IMR-90 (cell line): ENCODE results near the gene GTPBP8. TPM values are rescaled to one million over a fixed set of nuclear protein-coding genes. Genes with fewer than 3 reads are reported as not detected.
A peak's percentile ranks its signal among the peaks of the same experiment; 100 is the strongest.

ENCODE experiments used
- ATAC-seq: fragments of 200-7000 bp; cut with Tn5 transposase; 2 replicates; pipeline ENCODE4 v1.9.1; 2020; ENCODE audit warnings: low read depth, mild to moderate bottlenecking, moderate library complexity
- BruUV-seq: library from RNA; stranded (reverse); fragments of 400-500 nt; replicated peaks from 2 replicates; lab custom pipeline; 2021; lab: Mats Ljungman, UMichigan
- CTCF ChIA-PET: fragments of 300-600 bp; formaldehyde crosslinking; extraction: SDS; loops from one replicate; lab custom pipeline; 2021; ENCODE audit warnings: antibody characterized with exemption; lab: Yijun Ruan, JAX
- POLR2A ChIA-PET: fragments of 300-600 bp; sonication (Branson Sonifier 250); formaldehyde crosslinking; loops from one replicate; lab custom pipeline; 2022; ENCODE audit warnings: antibody characterized with exemption; ENCODE audit not compliant: unreplicated experiment; lab: Charles Lee
- DNase-seq: peaks from one replicate; pipeline ENCODE4 v3.0.0; 2013
- H2AFZ ChIP-seq: replicated peaks from 2 replicates; pipeline ENCODE3; 2013; ENCODE audit warnings: low read length, mild to moderate bottlenecking; ENCODE audit not compliant: poor library complexity
- H2AK5ac ChIP-seq: 2 replicates; pipeline ENCODE4 v1.6.1; 2013; ENCODE audit warnings: low read depth, low read length, inconsistent platforms
- H2AK9ac ChIP-seq: replicated peaks from 2 replicates; pipeline ENCODE3; 2013; ENCODE audit warnings: mild to moderate bottlenecking, low read depth, low read length, moderate library complexity; ENCODE audit not compliant: poor library complexity
- H2BK120ac ChIP-seq: 2 replicates; pipeline ENCODE4 v1.6.1; 2013; ENCODE audit warnings: low read depth, low read length, inconsistent platforms
- H2BK15ac ChIP-seq: 3 replicates; pipeline ENCODE4 v1.6.1; 2013; ENCODE audit warnings: low read depth, low read length, inconsistent platforms
- H2BK20ac ChIP-seq: 2 replicates; pipeline ENCODE4 v1.6.1; 2013; ENCODE audit warnings: low read depth, mild to moderate bottlenecking, inconsistent platforms, low read length, moderate library complexity
- H2BK5ac ChIP-seq: 2 replicates; pipeline ENCODE4 v1.6.1; 2013; ENCODE audit warnings: mild to moderate bottlenecking, low read depth, low read length, inconsistent platforms; ENCODE audit not compliant: poor library complexity, severe bottlenecking
- H3K14ac ChIP-seq: replicated peaks from 2 replicates; pipeline ENCODE4 v1.6.1; 2013; ENCODE audit warnings: low read depth, low read length, inconsistent platforms
- H3K18ac ChIP-seq: 2 replicates; pipeline ENCODE4 v1.6.1; 2013; ENCODE audit warnings: low read depth, low read length, control low read depth
- H3K23ac ChIP-seq: 2 replicates; pipeline ENCODE4 v1.6.1; 2013; ENCODE audit warnings: low read depth, low read length, inconsistent platforms
- H3K27ac ChIP-seq: 2 replicates; pipeline ENCODE4 v1.5.1; 2013; ENCODE audit warnings: mild to moderate bottlenecking, control low read depth, low read length; ENCODE audit not compliant: insufficient read depth
- H3K27me3 ChIP-seq: 2 replicates; pipeline ENCODE4 v1.6.1; 2013; ENCODE audit warnings: low read length; ENCODE audit not compliant: control insufficient read depth, insufficient read depth
- H3K36me3 ChIP-seq: 2 replicates; pipeline ENCODE4 v1.6.1; 2013; ENCODE audit warnings: low read length, mixed read lengths; ENCODE audit not compliant: control insufficient read depth, insufficient read depth
- H3K4ac ChIP-seq: 2 replicates; pipeline ENCODE4 v1.6.1; 2013; ENCODE audit warnings: low read depth, low read length, inconsistent platforms
- H3K4me1 ChIP-seq: 2 replicates; pipeline ENCODE4 v1.6.1; 2013; ENCODE audit warnings: low read length, mixed read lengths; ENCODE audit not compliant: control insufficient read depth, insufficient read depth
- H3K4me2 ChIP-seq: 2 replicates; pipeline ENCODE4 v1.6.1; 2013; ENCODE audit warnings: low read depth, mild to moderate bottlenecking, control low read depth, low read length, moderate library complexity
- H3K4me3 ChIP-seq: 2 replicates; pipeline ENCODE4 v1.5.1; 2013; ENCODE audit warnings: low read depth, mild to moderate bottlenecking, control low read depth, low read length, moderate library complexity; ENCODE audit not compliant: insufficient read depth
- H3K56ac ChIP-seq: 2 replicates; pipeline ENCODE4 v1.6.1; 2013; ENCODE audit warnings: low read length, inconsistent platforms; ENCODE audit not compliant: insufficient read depth; ENCODE audit errors: extremely low read depth
- H3K79me1 ChIP-seq, 2 experiments: 2 replicates each; pipeline ENCODE4 v1.6.1; 2013; ENCODE audit warnings: low read length in 2 of 2, inconsistent platforms in 1 of 2, low read depth in 1 of 2
- H3K9ac ChIP-seq: 2 replicates; pipeline ENCODE4 v1.6.1; 2013; ENCODE audit warnings: low read depth, low read length, control low read depth
- H3K9me1 ChIP-seq: 2 replicates; pipeline ENCODE4 v1.6.1; 2013; ENCODE audit warnings: low read length, inconsistent platforms; ENCODE audit not compliant: insufficient read depth
- H3K9me3 ChIP-seq: 2 replicates; pipeline ENCODE4 v1.6.1; 2013; ENCODE audit warnings: low read length; ENCODE audit not compliant: control insufficient read depth, insufficient read depth
- H4K20me1 ChIP-seq: 2 replicates; pipeline ENCODE4 v1.6.1; 2013; ENCODE audit warnings: low read length, inconsistent platforms; ENCODE audit not compliant: insufficient read depth
- H4K5ac ChIP-seq: 2 replicates; pipeline ENCODE4 v1.6.1; 2013; ENCODE audit warnings: mild to moderate bottlenecking, low read depth, low read length, control low read depth
- H4K8ac ChIP-seq, 2 experiments: 2 replicates each; pipeline ENCODE4 v1.6.1; 2013; ENCODE audit warnings: low read depth in 2 of 2, low read length in 2 of 2, control low read depth in 1 of 2, inconsistent platforms in 1 of 2
- H4K91ac ChIP-seq: 2 replicates; pipeline ENCODE4 v1.6.1; 2013; ENCODE audit warnings: low read depth, low read length, inconsistent platforms; ENCODE audit not compliant: insufficient read depth
- BHLHE40 ChIP-seq: fragments of 150-350 bp; IDR thresholded peaks from 2 replicates; pipeline ENCODE4 v1.6.1; 2016; ENCODE audit warnings: mild to moderate bottlenecking, low read depth, low read length
- CHD1 ChIP-seq: IDR thresholded peaks from 2 replicates; pipeline ENCODE4 v1.6.1; 2012; ENCODE audit warnings: low read depth, low read length, improper control_type of control experiment
- MAZ ChIP-seq: IDR thresholded peaks from 2 replicates; pipeline ENCODE4 v1.6.1; 2012; ENCODE audit warnings: low read depth, mild to moderate bottlenecking, low read length, improper control_type of control experiment, moderate library complexity, borderline replicate concordance
- MXI1 ChIP-seq: IDR thresholded peaks from 2 replicates; pipeline ENCODE4 v1.6.1; 2012; ENCODE audit warnings: low read depth, mild to moderate bottlenecking, low read length, moderate library complexity, borderline replicate concordance
- RAD21 ChIP-seq: IDR thresholded peaks from 2 replicates; pipeline ENCODE4 v1.6.1; 2012; ENCODE audit warnings: low read length, improper control_type of control experiment
- RFX5 ChIP-seq: IDR thresholded peaks from 2 replicates; pipeline ENCODE4 v1.8.0; 2012; ENCODE audit warnings: low read depth, mild to moderate bottlenecking, low read length, moderate library complexity
- WGBS, 2 experiments: methylation state at CpG; one replicate each; pipeline versions ENCODE4 v1.1.5 to v1.1.7; 2013; ENCODE audit warnings: missing lambda C conversion rate in 2 of 2; ENCODE audit not compliant: insufficient read length in 1 of 2; ENCODE audit errors: extremely low coverage in 2 of 2; 5-methylcytosine and 5-hydroxymethylcytosine counted together
- dilution Hi-C: fragments of 300-500 bp; cut with HindIII; formaldehyde crosslinking; loops from one replicate; pipeline ENCODE4 v1.14.3; 2018; ENCODE audit warnings: low sequenced_read_pairs; ENCODE audit not compliant: unreplicated experiment
- in situ Hi-C: fragments of 300-500 bp; cut with MboI; formaldehyde crosslinking; loops from 3 replicates; pipeline ENCODE4 v1.14.3; 2019; ENCODE audit warnings: low sequenced_read_pairs, inconsistent platforms, mixed read lengths
- intact Hi-C: fragments of 100-400 bp; cut with micrococcal nuclease; formaldehyde crosslinking; loops from 2 replicates; pipeline ENCODE4 v1.10.0; 2022
- polyA plus RNA-seq, 3 experiments: library from polyadenylated mRNA; depleted of rRNA; stranded (reverse); fragments of >200 nt; gene quantifications; 2 replicates each; pipeline ENCODE4 v1.2.3, GENCODE V29; 2012; ENCODE audit warnings: low replicate concordance in 1 of 3
- total RNA-seq: library from RNA; depleted of rRNA; stranded (reverse); fragments of >200 nt; gene quantifications from 2 replicates; pipeline ENCODE4 v1.2.3, GENCODE V29; 2012

The GTPBP8 gene
- total and polyA plus RNA-seq, 2 of the 4 experiments (the other 2 are of a cell fraction) = 15.4 to 23.9 TPM

DNA sequence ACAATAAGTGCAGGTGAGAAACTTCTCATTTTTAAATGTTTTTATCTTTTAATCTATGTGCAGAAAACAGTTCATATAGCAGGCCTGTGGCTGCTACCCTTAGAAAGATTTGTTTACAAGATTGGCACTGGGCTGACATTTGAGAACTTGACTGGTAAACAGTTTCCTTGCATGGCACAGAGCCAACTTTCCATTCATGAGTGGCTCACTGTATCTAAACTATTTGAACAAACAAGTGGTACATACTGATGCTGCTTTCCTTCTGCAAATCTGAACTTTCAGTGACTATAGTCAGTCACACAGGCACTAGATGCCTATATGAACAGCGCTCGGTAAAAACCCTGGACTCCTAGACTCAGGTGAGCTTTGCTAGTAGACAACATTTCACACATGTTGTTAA, 6.3 kb upstream of the GTPBP8 start:
- dilution Hi-C loops = loop anchor here (25.0 kb wide), 1 partner anchor 397 kb away; no protein-coding TSS in a partner anchor
- Histone ChIP-seq H3K36me3 (no peaks in the 10 kb centered on the region), H3K27me3 (peaks cover 2% of the 10 kb centered on the region; the same call in 1 of the 2 replicates), H3K9ac (no peak overlapping the region), H3K4me1 (peaks cover 8% of the 10 kb centered on the region), H3K79me1 (no peaks in the 10 kb centered on the region), H3K27ac (no peak overlapping the region), H4K5ac (no peak overlapping the region), H3K4me2 (no peak overlapping the region), H3K56ac (no peak overlapping the region), H3K4ac (no peak overlapping the region), H2AFZ (no peak overlapping the region), H3K14ac (no peak overlapping the region), H4K8ac (no peak overlapping the region), H2BK120ac (no peak overlapping the region), H3K4me3 (no peak overlapping the region), H4K20me1 (no peaks in the 10 kb centered on the region), H2BK20ac (no peak overlapping the region), H2AK9ac (no peak overlapping the region), H4K91ac (no peak overlapping the region), H2BK5ac (no peak overlapping the region), H3K18ac (no peak overlapping the region), H2BK15ac (no peak overlapping the region), H3K9me3 (no peaks in the 10 kb centered on the region), H3K9me1 (no peaks in the 10 kb centered on the region), H3K23ac (no peak overlapping the region), H2AK5ac (no peak overlapping the region)
- peak; percentile 21; the same call in 1 of the 2 replicates for ATAC-seq
- no CpG with 5 or more reads among the region's 2 CpGs for WGBS, 2 experiments
- intact Hi-C loops = no loop called here
- CTCF ChIA-PET = interaction anchor here (1.9 kb wide), 1 partner anchor 250 kb away, joined by 5 read pairs; no protein-coding TSS in a partner anchor
- DNase-seq = peak; percentile 12
- TF ChIP-seq RFX5 (no peak), CHD1 (no peak), MXI1 (no peak), MAZ (no peak), BHLHE40 (no peak), RAD21 (no peak)
- in situ Hi-C loops = loop anchor here (10.0 to 25.0 kb wide), 3 partner anchors 250 to 672 kb away; no protein-coding TSS in a partner anchor
- POLR2A ChIA-PET = no interaction called here
- BruUV-seq = no TSS peak
